Measurements from ENCODE around the gene GAB3.
"Not testable (repeated sequence)": the region's sequence is repeated elsewhere in the genome, so short reads cannot be mapped to it uniquely, and the experiment has no call there.

DNA sequence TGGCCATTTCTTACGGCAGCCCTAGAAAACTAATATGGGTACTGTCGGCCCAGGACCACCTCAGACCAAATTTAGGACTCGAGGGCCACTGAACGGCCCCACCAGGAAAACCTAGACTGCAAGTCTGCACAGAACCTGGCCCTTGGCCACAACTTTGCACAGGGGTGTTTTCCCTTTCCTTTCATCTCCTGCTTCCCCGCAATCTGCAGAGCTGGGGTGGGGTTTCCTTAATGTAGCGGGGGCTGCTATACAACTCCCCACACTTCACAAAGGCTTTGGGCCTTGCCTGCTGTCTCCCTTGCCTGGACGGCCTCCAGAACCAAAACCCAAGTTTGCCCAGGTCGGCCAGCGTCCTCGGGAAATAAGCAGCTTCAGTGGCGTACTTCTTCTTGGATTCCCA is 119.9 kb downstream of the GAB3 start:
- TF ChIP-seq, protein P1, sequence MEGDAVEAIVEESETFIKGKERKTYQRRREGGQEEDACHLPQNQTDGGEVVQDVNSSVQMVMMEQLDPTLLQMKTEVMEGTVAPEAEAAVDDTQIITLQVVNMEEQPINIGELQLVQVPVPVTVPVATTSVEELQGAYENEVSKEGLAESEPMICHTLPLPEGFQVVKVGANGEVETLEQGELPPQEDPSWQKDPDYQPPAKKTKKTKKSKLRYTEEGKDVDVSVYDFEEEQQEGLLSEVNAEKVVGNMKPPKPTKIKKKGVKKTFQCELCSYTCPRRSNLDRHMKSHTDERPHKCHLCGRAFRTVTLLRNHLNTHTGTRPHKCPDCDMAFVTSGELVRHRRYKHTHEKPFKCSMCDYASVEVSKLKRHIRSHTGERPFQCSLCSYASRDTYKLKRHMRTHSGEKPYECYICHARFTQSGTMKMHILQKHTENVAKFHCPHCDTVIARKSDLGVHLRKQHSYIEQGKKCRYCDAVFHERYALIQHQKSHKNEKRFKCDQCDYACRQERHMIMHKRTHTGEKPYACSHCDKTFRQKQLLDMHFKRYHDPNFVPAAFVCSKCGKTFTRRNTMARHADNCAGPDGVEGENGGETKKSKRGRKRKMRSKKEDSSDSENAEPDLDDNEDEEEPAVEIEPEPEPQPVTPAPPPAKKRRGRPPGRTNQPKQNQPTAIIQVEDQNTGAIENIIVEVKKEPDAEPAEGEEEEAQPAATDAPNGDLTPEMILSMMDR (IDR thresholded peaks at IDR 0.05; ENCODE audit: low read length) = not testable (repeated sequence)
- not testable (repeated sequence) for TF ChIP-seq EZH2 (IDR thresholded peaks at IDR 0.05; ENCODE audit: borderline replicate concordance, low read length)
